IMR-90 (cell line): ENCODE results near the gene SETD3. TPM values are rescaled to one million over a fixed set of nuclear protein-coding genes. Genes with fewer than 3 reads are reported as not detected.

Source experiments
- ATAC-seq: fragments of 200-7000 bp; cut with Tn5 transposase; 2 replicates; pipeline ENCODE4 v1.9.1; 2020; ENCODE audit warnings: low read depth, mild to moderate bottlenecking, moderate library complexity
- BruUV-seq: library from RNA; stranded (reverse); fragments of 400-500 nt; replicated peaks from 2 replicates; lab custom pipeline; 2021; lab: Mats Ljungman, UMichigan
- CTCF ChIA-PET: fragments of 300-600 bp; formaldehyde crosslinking; extraction: SDS; loops from one replicate; lab custom pipeline; 2021; ENCODE audit warnings: antibody characterized with exemption; lab: Yijun Ruan, JAX
- POLR2A ChIA-PET: fragments of 300-600 bp; sonication (Branson Sonifier 250); formaldehyde crosslinking; loops from one replicate; lab custom pipeline; 2022; ENCODE audit warnings: antibody characterized with exemption; ENCODE audit not compliant: unreplicated experiment; lab: Charles Lee
- DNase-seq: peaks from one replicate; pipeline ENCODE4 v3.0.0; 2013
- H2AFZ ChIP-seq: replicated peaks from 2 replicates; pipeline ENCODE3; 2013; ENCODE audit warnings: low read length, mild to moderate bottlenecking; ENCODE audit not compliant: poor library complexity
- H2AK5ac ChIP-seq: 2 replicates; pipeline ENCODE4 v1.6.1; 2013; ENCODE audit warnings: low read depth, low read length, inconsistent platforms
- H2AK9ac ChIP-seq: replicated peaks from 2 replicates; pipeline ENCODE3; 2013; ENCODE audit warnings: mild to moderate bottlenecking, low read depth, low read length, moderate library complexity; ENCODE audit not compliant: poor library complexity
- H2BK120ac ChIP-seq: 2 replicates; pipeline ENCODE4 v1.6.1; 2013; ENCODE audit warnings: low read depth, low read length, inconsistent platforms
- H2BK15ac ChIP-seq: 3 replicates; pipeline ENCODE4 v1.6.1; 2013; ENCODE audit warnings: low read depth, low read length, inconsistent platforms
- H2BK20ac ChIP-seq: 2 replicates; pipeline ENCODE4 v1.6.1; 2013; ENCODE audit warnings: low read depth, mild to moderate bottlenecking, inconsistent platforms, low read length, moderate library complexity
- H2BK5ac ChIP-seq: 2 replicates; pipeline ENCODE4 v1.6.1; 2013; ENCODE audit warnings: mild to moderate bottlenecking, low read depth, low read length, inconsistent platforms; ENCODE audit not compliant: poor library complexity, severe bottlenecking
- H3K14ac ChIP-seq: replicated peaks from 2 replicates; pipeline ENCODE4 v1.6.1; 2013; ENCODE audit warnings: low read depth, low read length, inconsistent platforms
- H3K18ac ChIP-seq: 2 replicates; pipeline ENCODE4 v1.6.1; 2013; ENCODE audit warnings: low read depth, low read length, control low read depth
- H3K23ac ChIP-seq: 2 replicates; pipeline ENCODE4 v1.6.1; 2013; ENCODE audit warnings: low read depth, low read length, inconsistent platforms
- H3K27ac ChIP-seq: 2 replicates; pipeline ENCODE4 v1.5.1; 2013; ENCODE audit warnings: mild to moderate bottlenecking, control low read depth, low read length; ENCODE audit not compliant: insufficient read depth
- H3K27me3 ChIP-seq: 2 replicates; pipeline ENCODE4 v1.6.1; 2013; ENCODE audit warnings: low read length; ENCODE audit not compliant: control insufficient read depth, insufficient read depth
- H3K36me3 ChIP-seq: 2 replicates; pipeline ENCODE4 v1.6.1; 2013; ENCODE audit warnings: low read length, mixed read lengths; ENCODE audit not compliant: control insufficient read depth, insufficient read depth
- H3K4ac ChIP-seq: 2 replicates; pipeline ENCODE4 v1.6.1; 2013; ENCODE audit warnings: low read depth, low read length, inconsistent platforms
- H3K4me1 ChIP-seq: 2 replicates; pipeline ENCODE4 v1.6.1; 2013; ENCODE audit warnings: low read length, mixed read lengths; ENCODE audit not compliant: control insufficient read depth, insufficient read depth
- H3K4me2 ChIP-seq: 2 replicates; pipeline ENCODE4 v1.6.1; 2013; ENCODE audit warnings: low read depth, mild to moderate bottlenecking, control low read depth, low read length, moderate library complexity
- H3K4me3 ChIP-seq: 2 replicates; pipeline ENCODE4 v1.5.1; 2013; ENCODE audit warnings: low read depth, mild to moderate bottlenecking, control low read depth, low read length, moderate library complexity; ENCODE audit not compliant: insufficient read depth
- H3K56ac ChIP-seq: 2 replicates; pipeline ENCODE4 v1.6.1; 2013; ENCODE audit warnings: low read length, inconsistent platforms; ENCODE audit not compliant: insufficient read depth; ENCODE audit errors: extremely low read depth
- H3K79me1 ChIP-seq, 2 experiments: 2 replicates each; pipeline ENCODE4 v1.6.1; 2013; ENCODE audit warnings: low read length in 2 of 2, inconsistent platforms in 1 of 2, low read depth in 1 of 2
- H3K9ac ChIP-seq: 2 replicates; pipeline ENCODE4 v1.6.1; 2013; ENCODE audit warnings: low read depth, low read length, control low read depth
- H3K9me1 ChIP-seq: 2 replicates; pipeline ENCODE4 v1.6.1; 2013; ENCODE audit warnings: low read length, inconsistent platforms; ENCODE audit not compliant: insufficient read depth
- H3K9me3 ChIP-seq: 2 replicates; pipeline ENCODE4 v1.6.1; 2013; ENCODE audit warnings: low read length; ENCODE audit not compliant: control insufficient read depth, insufficient read depth
- H4K20me1 ChIP-seq: 2 replicates; pipeline ENCODE4 v1.6.1; 2013; ENCODE audit warnings: low read length, inconsistent platforms; ENCODE audit not compliant: insufficient read depth
- H4K5ac ChIP-seq: 2 replicates; pipeline ENCODE4 v1.6.1; 2013; ENCODE audit warnings: mild to moderate bottlenecking, low read depth, low read length, control low read depth
- H4K8ac ChIP-seq, 2 experiments: 2 replicates each; pipeline ENCODE4 v1.6.1; 2013; ENCODE audit warnings: low read depth in 2 of 2, low read length in 2 of 2, control low read depth in 1 of 2, inconsistent platforms in 1 of 2
- H4K91ac ChIP-seq: 2 replicates; pipeline ENCODE4 v1.6.1; 2013; ENCODE audit warnings: low read depth, low read length, inconsistent platforms; ENCODE audit not compliant: insufficient read depth
- BHLHE40 ChIP-seq: fragments of 150-350 bp; IDR thresholded peaks from 2 replicates; pipeline ENCODE4 v1.6.1; 2016; ENCODE audit warnings: mild to moderate bottlenecking, low read depth, low read length
- CEBPB ChIP-seq: IDR thresholded peaks from 2 replicates; pipeline ENCODE4 v1.6.1; 2012; ENCODE audit warnings: low read depth, low read length, improper control_type of control experiment
- CHD1 ChIP-seq: IDR thresholded peaks from 2 replicates; pipeline ENCODE4 v1.6.1; 2012; ENCODE audit warnings: low read depth, low read length, improper control_type of control experiment
- FOS ChIP-seq: fragments of 150-350 bp; IDR thresholded peaks from 2 replicates; pipeline ENCODE4 v1.6.1; 2016; ENCODE audit warnings: low read depth, low read length
- MAFK ChIP-seq: IDR thresholded peaks from 2 replicates; pipeline ENCODE4 v1.6.1; 2012; ENCODE audit warnings: low read depth, low read length, improper control_type of control experiment
- MAZ ChIP-seq: IDR thresholded peaks from 2 replicates; pipeline ENCODE4 v1.6.1; 2012; ENCODE audit warnings: low read depth, mild to moderate bottlenecking, low read length, improper control_type of control experiment, moderate library complexity, borderline replicate concordance
- MXI1 ChIP-seq: IDR thresholded peaks from 2 replicates; pipeline ENCODE4 v1.6.1; 2012; ENCODE audit warnings: low read depth, mild to moderate bottlenecking, low read length, moderate library complexity, borderline replicate concordance
- NFE2L2 ChIP-seq: fragments of 150-350 bp; IDR thresholded peaks from 2 replicates; pipeline ENCODE4 v1.6.1; 2016; ENCODE audit warnings: low read depth, mild to moderate bottlenecking, low read length
- POLR2A ChIP-seq: IDR thresholded peaks from 2 replicates; pipeline ENCODE4 v1.6.1; 2012; ENCODE audit warnings: mild to moderate bottlenecking, low read depth, low read length
- RAD21 ChIP-seq: IDR thresholded peaks from 2 replicates; pipeline ENCODE4 v1.6.1; 2012; ENCODE audit warnings: low read length, improper control_type of control experiment
- RCOR1 ChIP-seq: IDR thresholded peaks from 2 replicates; pipeline ENCODE4 v1.6.1; 2012; ENCODE audit warnings: mild to moderate bottlenecking, low read length, improper control_type of control experiment; ENCODE audit not compliant: insufficient replicate concordance
- RFX5 ChIP-seq: IDR thresholded peaks from 2 replicates; pipeline ENCODE4 v1.8.0; 2012; ENCODE audit warnings: low read depth, mild to moderate bottlenecking, low read length, moderate library complexity
- SMC3 ChIP-seq: fragments of 150-350 bp; IDR thresholded peaks from 2 replicates; pipeline ENCODE4 v1.6.1; 2016; ENCODE audit warnings: low read depth, mild to moderate bottlenecking, antibody characterized with exemption, low read length, moderate library complexity
- whole genome bisulfite sequencing, 2 experiments: methylation state at CpG; one replicate each; pipeline versions ENCODE4 v1.1.5 to v1.1.7; 2013; ENCODE audit warnings: missing lambda C conversion rate in 2 of 2; ENCODE audit not compliant: insufficient read length in 1 of 2; ENCODE audit errors: extremely low coverage in 2 of 2; 5-methylcytosine and 5-hydroxymethylcytosine counted together
- dilution Hi-C: fragments of 300-500 bp; cut with HindIII; formaldehyde crosslinking; loops from one replicate; pipeline ENCODE4 v1.14.3; 2018; ENCODE audit warnings: low sequenced_read_pairs; ENCODE audit not compliant: unreplicated experiment
- in situ Hi-C: fragments of 300-500 bp; cut with MboI; formaldehyde crosslinking; loops from 3 replicates; pipeline ENCODE4 v1.14.3; 2019; ENCODE audit warnings: low sequenced_read_pairs, inconsistent platforms, mixed read lengths
- intact Hi-C: fragments of 100-400 bp; cut with micrococcal nuclease; formaldehyde crosslinking; loops from 2 replicates; pipeline ENCODE4 v1.10.0; 2022
- polyA plus RNA-seq, 3 experiments: library from polyadenylated mRNA; depleted of rRNA; stranded (reverse); fragments of >200 nt; gene quantifications; 2 replicates each; pipeline ENCODE4 v1.2.3, GENCODE V29; 2012; ENCODE audit warnings: low replicate concordance in 1 of 3
- total RNA-seq: library from RNA; depleted of rRNA; stranded (reverse); fragments of >200 nt; gene quantifications from 2 replicates; pipeline ENCODE4 v1.2.3, GENCODE V29; 2012
- TF ChIP-seq, protein P1 (sequence below): fragments of 150-350 bp; IDR thresholded peaks from 2 replicates; pipeline ENCODE4 v1.6.1; 2017; ENCODE audit warnings: mild to moderate bottlenecking, antibody characterized with exemption, low read length, low read depth
- TF ChIP-seq, protein P2 (sequence below): fragments of 150-350 bp; IDR thresholded peaks from 2 replicates; pipeline ENCODE4 v1.6.1; 2016; ENCODE audit warnings: low read depth, mild to moderate bottlenecking, low read length, moderate library complexity, borderline replicate concordance
- TF ChIP-seq, protein P3 (sequence below): conservative IDR thresholded peaks from 2 replicates; pipeline ENCODE4 v1.5.1; 2012; ENCODE audit warnings: mild to moderate bottlenecking, low read depth, low read length, improper control_type of control experiment

Gene SETD3
- total and polyA plus RNA-seq, 2 of the 4 experiments (the other 2 are of a cell fraction), result 18.8 to 31.9 TPM

DNA sequence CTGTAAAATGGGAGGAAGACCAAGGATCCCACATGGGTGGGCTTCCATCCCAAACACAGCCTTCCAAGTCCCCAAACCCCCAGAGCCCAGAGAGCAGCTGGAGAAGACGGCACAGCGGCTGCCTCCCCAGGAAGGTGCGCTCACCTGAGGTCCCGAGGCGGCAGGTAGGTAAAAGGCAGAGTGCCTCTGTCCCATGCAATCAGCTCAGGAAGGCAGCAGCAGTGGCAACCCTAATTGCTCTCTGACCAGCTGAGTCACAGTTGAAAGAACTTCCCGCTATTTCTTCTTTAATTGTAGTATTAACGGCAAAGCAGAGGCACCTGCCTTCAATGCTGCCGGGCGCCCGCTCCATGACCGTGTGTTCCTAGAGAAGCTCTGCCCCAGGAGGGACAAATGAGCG, 117.6 kb downstream of the SETD3 start:
- Histone ChIP-seq H3K9me1 (no peaks in the 10 kb centered on the region), H4K8ac (no peak overlapping the region), H3K4ac (no peak overlapping the region), H3K14ac (no peak overlapping the region), H2BK15ac (no peak overlapping the region), H2BK20ac (no peak overlapping the region), H2AFZ (no peak overlapping the region), H4K20me1 (no peaks in the 10 kb centered on the region), H3K4me2 (no peak overlapping the region), H3K9ac (no peak overlapping the region), H3K18ac (no peak overlapping the region), H3K27me3 (peaks cover 2% of the 10 kb centered on the region; the same call in 1 of the 2 replicates), H2AK9ac (no peak overlapping the region), H4K91ac (no peak overlapping the region), H3K4me3 (no peak overlapping the region), H3K79me1 (no peaks in the 10 kb centered on the region), H3K27ac (no peak overlapping the region), H3K9me3 (no peaks in the 10 kb centered on the region), H2BK120ac (no peak overlapping the region), H2AK5ac (no peak overlapping the region), H3K56ac (no peak overlapping the region), H4K5ac (no peak overlapping the region), H3K23ac (no peak overlapping the region), H3K36me3 (no peaks in the 10 kb centered on the region), H2BK5ac (no peak overlapping the region), H3K4me1 (no peaks in the 10 kb centered on the region)
- intact Hi-C loops (no loop called here), in situ Hi-C loops (no loop called here), dilution Hi-C loops (no loop called here)
- WGBS, 2 experiments, result 87% methylated on average over 11 of the region's 12 CpGs; no CpG with 5 or more reads in 1 of the 2 experiments
- DNase-seq (no peak), ATAC-seq (no peak)
- ChIA-PET POLR2A (no interaction called here), CTCF (no interaction called here)
- no TSS peak for BruUV-seq
- TF ChIP-seq MAZ, result no peak
- TF ChIP-seq, protein P1, sequence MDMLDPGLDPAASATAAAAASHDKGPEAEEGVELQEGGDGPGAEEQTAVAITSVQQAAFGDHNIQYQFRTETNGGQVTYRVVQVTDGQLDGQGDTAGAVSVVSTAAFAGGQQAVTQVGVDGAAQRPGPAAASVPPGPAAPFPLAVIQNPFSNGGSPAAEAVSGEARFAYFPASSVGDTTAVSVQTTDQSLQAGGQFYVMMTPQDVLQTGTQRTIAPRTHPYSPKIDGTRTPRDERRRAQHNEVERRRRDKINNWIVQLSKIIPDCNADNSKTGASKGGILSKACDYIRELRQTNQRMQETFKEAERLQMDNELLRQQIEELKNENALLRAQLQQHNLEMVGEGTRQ, result no peak
- no peak for TF ChIP-seq FOS
- no peak for TF ChIP-seq CEBPB
- TF ChIP-seq, protein P2, sequence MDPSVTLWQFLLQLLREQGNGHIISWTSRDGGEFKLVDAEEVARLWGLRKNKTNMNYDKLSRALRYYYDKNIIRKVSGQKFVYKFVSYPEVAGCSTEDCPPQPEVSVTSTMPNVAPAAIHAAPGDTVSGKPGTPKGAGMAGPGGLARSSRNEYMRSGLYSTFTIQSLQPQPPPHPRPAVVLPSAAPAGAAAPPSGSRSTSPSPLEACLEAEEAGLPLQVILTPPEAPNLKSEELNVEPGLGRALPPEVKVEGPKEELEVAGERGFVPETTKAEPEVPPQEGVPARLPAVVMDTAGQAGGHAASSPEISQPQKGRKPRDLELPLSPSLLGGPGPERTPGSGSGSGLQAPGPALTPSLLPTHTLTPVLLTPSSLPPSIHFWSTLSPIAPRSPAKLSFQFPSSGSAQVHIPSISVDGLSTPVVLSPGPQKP, result no peak
- TF ChIP-seq BHLHE40, result no peak
- TF ChIP-seq SMC3, result no peak
- TF ChIP-seq RAD21, result no peak
- TF ChIP-seq, protein P3, sequence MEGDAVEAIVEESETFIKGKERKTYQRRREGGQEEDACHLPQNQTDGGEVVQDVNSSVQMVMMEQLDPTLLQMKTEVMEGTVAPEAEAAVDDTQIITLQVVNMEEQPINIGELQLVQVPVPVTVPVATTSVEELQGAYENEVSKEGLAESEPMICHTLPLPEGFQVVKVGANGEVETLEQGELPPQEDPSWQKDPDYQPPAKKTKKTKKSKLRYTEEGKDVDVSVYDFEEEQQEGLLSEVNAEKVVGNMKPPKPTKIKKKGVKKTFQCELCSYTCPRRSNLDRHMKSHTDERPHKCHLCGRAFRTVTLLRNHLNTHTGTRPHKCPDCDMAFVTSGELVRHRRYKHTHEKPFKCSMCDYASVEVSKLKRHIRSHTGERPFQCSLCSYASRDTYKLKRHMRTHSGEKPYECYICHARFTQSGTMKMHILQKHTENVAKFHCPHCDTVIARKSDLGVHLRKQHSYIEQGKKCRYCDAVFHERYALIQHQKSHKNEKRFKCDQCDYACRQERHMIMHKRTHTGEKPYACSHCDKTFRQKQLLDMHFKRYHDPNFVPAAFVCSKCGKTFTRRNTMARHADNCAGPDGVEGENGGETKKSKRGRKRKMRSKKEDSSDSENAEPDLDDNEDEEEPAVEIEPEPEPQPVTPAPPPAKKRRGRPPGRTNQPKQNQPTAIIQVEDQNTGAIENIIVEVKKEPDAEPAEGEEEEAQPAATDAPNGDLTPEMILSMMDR, result no peak
- TF ChIP-seq CHD1, result no peak
- no peak for TF ChIP-seq MXI1
- TF ChIP-seq POLR2A, result no peak
- TF ChIP-seq MAFK, result no peak
- TF ChIP-seq RFX5, result no peak
- no peak for TF ChIP-seq RCOR1
- no peak for TF ChIP-seq NFE2L2
